Measurements from ENCODE around the gene NCKAP5.
"Not testable (repeated sequence)": the region's sequence is repeated elsewhere in the genome, so short reads cannot be mapped to it uniquely, and the experiment has no call there.

The NCKAP5 gene

GRCh38 chr2:132875193-132875592 lies 693.1 kb downstream of the NCKAP5 start:
- no peak for DNase-seq (ENCODE audit: low read depth)

- no peak for DNase-seq (ENCODE audit: low read depth)
Measured at GRCh38 chr2:132873738-132874137, 694.5 kb downstream of the NCKAP5 start.

DNA sequence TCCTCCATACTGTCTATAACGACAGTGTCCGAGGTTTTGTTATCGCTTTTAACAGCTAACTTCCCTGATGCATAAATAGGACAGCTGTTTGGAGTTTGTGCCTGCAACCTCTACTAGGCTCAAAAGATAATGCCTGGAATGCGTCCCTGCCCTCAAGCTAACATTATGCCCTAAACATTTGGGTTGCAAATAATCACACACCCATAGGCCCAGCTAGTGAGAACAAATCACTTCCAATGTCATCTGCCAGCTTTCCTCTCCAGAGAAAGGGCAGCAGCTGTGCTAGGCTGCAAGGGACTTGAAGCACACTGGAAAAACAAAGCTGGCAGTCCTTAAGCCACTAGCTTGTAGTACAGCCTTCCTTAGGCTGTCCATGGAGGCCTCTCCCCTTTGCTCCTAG lies 696.4 kb downstream of the NCKAP5 start:
- DNase-seq (ENCODE audit: low read depth), result no peak

GRCh38 chr2:132863961-132864360 lies 704.3 kb downstream of the NCKAP5 start:
- no peak for DNase-seq (ENCODE audit: low read depth)

DNA sequence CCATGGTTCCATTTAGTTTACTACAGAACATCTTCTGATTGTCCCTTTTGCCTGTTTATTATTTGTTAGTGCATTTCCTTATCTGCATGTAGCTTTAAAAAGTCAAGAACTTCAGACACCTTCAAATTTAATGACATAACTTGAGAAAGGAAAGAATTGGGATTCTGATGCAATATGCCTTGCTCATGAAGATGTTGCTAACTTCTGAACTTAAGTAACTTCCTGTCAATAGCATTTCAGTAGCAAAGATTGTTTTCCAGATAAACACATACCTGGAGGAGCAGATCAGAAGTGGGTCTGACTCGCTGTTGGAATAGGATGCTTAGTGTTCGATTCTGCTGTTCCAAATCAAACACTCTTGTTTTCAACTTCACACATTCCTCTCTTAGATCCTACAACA lies 708.0 kb downstream of the NCKAP5 start:
- no peak for DNase-seq (ENCODE audit: low read depth)

DNA sequence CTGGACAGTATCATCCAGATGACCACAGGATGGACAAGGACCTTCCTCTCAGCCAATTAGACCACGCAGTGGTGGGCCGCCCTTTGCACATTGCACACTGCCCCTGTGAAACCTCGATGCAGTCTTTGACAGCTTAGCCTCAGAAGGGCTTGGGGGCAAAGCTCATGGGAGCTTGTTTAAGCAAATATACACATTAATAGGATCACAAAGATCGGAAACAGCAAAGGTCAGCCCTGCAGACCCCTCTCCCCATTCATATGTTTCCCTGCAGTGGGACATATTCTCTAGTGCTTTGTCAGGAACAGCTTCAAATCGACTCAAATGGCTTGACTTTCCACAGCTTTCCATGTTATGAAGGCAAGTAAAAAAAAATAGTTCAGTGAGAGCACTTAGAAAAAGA lies 708.7 kb downstream of the NCKAP5 start:
- DNase-seq (ENCODE audit: low read depth), result no peak

GRCh38 chr2:132857319-132857718 lies 710.9 kb downstream of the NCKAP5 start:
- DNase-seq (ENCODE audit: low read depth), result no peak

DNA sequence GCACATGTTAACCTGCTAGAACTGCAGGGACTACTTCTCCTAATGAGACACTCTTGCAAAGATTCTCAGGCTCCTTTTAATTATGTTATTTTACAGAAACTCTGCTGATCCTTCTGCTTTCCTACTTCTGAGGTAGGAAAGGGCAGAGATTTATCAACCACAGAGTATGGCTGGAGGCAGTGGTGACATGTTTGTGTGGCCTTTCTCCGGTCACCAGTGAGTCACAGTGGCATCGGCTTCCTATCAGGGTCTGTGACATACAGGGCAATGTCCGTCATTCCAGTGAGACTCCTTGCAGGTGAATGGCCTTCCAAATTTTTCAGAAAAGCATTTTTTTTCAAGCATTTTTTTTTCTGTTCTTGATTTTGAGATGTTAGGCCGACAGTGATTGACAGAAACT lies 717.6 kb downstream of the NCKAP5 start:
- DNase-seq (ENCODE audit: low read depth), result no peak

- DNase-seq (ENCODE audit: low read depth), result no peak
Measured at GRCh38 chr2:132849118-132849517, 719.1 kb downstream of the NCKAP5 start.

DNA sequence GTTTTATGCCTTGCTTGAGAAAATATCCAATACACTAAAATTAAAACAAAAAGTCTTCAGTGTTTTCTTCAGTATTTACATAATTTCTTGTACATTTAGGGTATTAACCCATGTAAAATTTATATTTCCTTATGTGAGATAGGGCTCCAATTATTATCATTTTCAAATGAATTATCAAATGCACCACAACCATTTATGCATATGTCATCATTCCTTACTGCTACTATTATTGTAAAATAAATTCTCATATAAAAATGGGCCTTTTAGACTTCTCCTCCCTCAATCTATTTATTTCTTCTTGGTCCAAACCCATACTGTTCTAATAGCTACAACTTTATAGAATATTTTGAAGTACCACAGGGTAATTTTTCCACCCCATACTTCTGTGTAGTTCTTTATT lies 722.9 kb downstream of the NCKAP5 start:
- DNase-seq (ENCODE audit: low read depth), result no peak

DNA sequence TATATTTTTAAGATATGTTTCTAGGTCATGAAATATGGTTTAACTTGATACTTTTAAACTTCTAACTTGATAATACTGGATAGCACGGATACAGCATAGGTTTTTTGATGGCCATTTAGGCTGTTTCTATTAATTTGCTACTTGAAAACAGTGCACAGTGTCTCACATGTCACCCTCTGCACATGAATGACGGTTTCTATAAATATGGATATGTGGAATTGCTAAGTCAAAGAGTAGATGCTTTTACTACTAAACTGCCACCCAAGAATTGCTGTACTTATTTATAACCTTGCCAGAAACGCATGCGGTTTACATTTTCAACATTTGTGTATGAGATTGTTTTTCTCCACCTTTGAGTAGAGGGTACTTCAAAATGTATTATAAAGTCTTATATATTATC lies 723.7 kb downstream of the NCKAP5 start:
- no peak for DNase-seq (ENCODE audit: low read depth)

DNA sequence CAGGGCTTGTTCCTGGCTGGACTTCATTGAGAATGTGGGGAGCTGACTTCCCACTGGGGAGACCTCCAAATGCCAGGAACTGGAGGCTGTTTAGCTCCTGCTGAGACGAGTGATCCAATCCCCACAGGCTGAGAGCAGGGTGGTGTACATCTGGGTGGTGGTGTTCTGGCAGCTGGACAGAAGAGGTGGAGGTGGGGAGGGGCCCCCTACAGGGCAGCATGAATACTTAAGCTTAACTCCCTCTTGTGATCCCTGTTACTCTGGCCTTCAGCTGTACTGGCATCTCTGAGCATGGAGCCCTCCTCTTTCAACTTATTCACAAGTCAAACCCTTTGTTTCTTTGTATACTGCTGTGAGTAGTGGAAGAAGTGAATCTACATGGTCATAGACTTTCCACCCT lies 730.5 kb downstream of the NCKAP5 start:
- no peak for DNase-seq (ENCODE audit: low read depth)

DNA sequence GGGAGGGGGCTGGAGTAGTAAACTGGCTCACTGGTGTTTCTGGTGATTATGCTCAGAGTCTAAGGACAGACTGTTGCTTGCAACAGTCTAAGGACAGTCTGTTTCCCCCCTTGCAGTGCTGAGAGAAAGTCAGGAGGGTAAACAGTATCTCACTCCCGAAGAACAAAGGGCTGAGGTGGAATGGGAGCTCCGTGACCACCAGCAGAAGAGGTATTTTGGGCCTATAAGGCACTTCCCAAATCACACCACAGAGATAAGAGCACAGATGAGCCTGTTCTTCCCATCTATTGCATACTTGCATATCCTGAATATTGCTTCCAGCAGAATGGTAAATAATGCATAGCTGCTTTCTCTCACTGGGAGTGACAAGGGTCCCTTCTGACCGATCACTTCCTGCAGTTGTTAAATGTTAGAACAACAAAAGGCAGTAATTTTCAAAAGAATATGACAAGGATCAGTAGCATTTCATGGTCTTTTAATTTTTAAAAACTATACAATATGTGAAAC lies 737.9 kb downstream of the NCKAP5 start:
- no peak for DNase-seq (ENCODE audit: low read depth)

DNA sequence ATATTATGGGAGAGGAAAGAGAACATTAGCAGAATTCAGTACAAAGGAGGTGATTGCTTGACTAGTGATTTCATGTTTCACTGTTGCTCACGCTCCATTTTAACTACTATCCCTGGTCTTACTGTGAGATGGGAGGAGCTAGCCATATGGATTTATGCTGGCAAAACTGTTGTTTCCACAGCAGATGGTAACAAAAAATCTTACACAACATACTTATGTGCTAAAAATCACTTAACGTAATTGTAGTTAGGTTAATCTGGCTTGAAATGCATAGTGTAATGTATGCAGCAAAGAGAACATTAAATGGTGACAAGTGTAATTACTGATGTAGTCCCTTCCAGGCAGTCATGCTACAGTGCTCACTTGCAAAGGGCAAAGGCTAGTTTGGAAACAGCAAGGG lies 742.7 kb downstream of the NCKAP5 start:
- no peak for DNase-seq (ENCODE audit: low read depth)

- no peak for DNase-seq (ENCODE audit: low read depth)
Measured at GRCh38 chr2:132824716-132825115, 743.5 kb downstream of the NCKAP5 start.

DNA sequence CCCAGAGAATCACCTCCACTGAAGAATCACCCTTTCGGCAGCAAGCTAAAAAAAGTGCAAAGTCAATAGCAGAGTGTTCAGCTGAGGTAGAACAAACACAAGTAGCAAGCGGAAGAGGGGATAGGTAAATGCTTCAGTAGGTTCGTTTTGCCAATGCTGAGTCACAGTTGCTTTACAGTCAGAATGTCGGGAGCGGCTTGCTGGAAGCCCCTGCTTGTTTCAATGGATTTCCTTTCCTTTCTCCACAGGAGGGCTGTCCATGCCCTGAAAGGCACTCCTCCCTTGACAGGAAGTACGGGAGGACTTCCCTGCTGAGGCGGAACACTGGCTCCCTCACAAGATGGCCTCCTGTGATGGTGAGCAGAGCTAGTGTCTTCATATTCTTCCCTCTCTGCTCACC lies 752.0 kb downstream of the NCKAP5 start:
- DNase-seq (ENCODE audit: low read depth), result no peak

DNA sequence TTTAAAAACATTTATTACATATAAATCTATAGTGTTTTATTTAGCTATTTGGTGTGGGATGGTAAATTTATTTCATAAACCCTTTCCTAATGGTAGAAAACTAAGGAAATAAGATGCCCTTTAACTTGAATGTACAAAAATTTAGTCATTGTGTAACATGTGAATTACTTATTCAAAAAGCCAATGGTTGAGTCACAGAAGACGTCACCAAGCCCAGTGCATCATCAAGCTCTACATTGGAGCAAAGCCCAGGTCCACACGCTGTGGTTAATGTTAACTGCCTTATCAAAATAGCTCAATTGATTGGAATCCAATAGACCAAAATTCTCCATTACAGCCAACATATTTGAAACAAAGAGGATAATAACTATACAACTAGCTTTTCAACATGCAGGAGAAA lies 752.7 kb downstream of the NCKAP5 start:
- no peak for DNase-seq (ENCODE audit: low read depth)

GRCh38 chr2:132814651-132815050 lies 753.6 kb downstream of the NCKAP5 start:
- no peak for DNase-seq (ENCODE audit: low read depth)

DNA sequence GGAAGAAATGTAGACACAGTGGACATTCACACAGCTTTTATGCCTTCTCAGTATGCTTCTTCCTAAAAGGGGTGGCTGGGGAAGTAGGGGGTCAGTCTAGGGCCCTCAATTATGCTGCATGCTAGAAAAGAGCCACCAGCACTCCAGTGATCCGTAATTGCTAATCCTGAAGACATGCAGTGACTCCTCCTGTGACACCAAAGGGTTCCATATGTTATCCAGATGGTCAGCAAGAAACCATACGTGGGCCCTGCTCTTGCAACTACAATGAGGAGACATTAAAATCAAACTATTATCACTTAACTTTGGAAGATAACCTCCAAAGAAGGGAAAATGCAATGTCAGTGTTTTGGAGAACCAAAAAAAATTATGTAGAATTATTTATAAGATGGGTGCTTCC lies 754.8 kb downstream of the NCKAP5 start:
- DNase-seq (ENCODE audit: low read depth), result no peak

DNA sequence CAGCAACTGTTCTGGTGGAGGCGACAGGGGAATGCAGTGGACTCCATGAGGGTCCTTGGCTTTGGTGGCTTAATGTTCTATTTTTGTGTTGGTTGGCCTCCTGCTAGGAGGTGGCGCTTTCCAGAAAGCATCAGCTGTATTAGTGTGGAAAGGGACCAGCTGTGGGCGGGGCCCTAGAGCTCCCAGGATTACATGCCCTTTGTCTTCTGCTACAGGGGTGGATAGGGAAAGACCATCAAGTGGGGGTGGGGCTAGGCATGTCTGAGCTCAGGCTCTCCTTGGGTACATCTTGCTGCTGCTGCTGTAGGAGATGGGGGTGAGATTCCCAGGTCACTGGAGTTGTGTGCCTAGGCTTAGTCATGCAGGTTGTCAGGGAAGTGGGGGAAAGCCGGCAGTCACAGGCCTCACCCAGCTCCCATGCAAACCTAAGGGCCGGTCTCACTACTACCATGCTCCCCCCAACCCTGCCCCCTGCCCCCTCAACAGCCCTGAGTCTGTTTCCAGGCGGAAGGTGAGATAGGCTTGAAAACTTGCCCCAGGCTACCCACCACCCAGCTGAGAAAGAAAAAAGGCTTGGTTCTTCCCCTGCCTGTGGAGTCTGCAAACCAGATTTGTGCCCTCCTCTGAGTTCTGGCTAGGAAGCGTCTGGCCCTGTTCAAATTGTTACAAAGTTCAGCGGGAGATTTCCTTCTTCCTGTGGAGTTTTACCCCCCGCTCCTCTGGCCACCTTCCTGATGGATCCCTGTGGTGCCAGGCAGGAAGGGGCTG lies 756.9 kb downstream of the NCKAP5 start:
- no peak for DNase-seq (ENCODE audit: low read depth)

GRCh38 chr2:132809962-132810361 lies 758.3 kb downstream of the NCKAP5 start:
- DNase-seq (ENCODE audit: low read depth), result not testable (repeated sequence)

DNA sequence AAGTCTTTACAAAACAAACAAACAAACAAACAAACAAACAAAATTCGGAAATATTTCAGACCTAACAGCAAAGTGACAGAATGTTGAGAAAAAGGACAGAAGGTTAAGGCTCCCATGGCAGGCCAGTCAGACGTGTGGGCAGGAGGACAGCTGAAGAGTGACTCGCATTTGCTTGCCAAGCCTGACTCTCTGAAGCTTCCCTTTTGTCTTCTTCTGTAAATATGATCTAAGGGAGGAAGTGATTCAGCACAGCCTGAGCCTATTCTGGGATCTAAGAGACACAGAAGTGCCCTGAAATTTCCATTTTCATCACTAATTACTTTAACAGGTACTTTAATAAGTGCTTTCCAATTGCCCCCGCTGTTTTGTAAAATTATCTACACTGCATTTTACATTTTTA lies 764.2 kb downstream of the NCKAP5 start:
- no peak for DNase-seq (ENCODE audit: low read depth)

- DNase-seq (ENCODE audit: low read depth), result no peak
Measured at GRCh38 chr2:132798341-132798740, 769.9 kb downstream of the NCKAP5 start.

DNA sequence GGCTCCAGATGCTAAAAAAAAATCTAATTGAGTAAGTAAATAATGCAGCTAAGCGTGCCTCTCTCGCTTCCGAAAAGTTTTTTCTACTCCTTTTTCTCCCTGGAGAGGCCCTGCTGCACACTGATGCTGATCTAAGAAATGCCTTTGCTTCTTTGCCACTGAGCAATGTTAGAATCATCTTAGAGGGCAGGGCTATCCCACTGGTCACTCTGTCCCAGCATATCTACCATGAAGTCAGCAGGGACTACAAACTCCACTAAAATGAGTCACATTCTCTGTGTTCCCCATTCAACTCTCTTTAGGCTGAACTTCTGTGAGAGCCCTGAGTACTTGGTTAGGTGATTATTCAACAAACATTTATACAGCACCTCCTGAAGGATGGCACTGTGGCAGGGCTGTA lies 770.7 kb downstream of the NCKAP5 start:
- DNase-seq (ENCODE audit: low read depth), result no peak
